Measurements from ENCODE around the gene KCNC3.
A peak's percentile ranks its signal among the peaks of the same experiment; 100 is the strongest.

The KCNC3 gene

GRCh38 chr19:50326101-50326664 is 3.0 kb downstream of the KCNC3 start:
- DNase-seq: no peak

DNA sequence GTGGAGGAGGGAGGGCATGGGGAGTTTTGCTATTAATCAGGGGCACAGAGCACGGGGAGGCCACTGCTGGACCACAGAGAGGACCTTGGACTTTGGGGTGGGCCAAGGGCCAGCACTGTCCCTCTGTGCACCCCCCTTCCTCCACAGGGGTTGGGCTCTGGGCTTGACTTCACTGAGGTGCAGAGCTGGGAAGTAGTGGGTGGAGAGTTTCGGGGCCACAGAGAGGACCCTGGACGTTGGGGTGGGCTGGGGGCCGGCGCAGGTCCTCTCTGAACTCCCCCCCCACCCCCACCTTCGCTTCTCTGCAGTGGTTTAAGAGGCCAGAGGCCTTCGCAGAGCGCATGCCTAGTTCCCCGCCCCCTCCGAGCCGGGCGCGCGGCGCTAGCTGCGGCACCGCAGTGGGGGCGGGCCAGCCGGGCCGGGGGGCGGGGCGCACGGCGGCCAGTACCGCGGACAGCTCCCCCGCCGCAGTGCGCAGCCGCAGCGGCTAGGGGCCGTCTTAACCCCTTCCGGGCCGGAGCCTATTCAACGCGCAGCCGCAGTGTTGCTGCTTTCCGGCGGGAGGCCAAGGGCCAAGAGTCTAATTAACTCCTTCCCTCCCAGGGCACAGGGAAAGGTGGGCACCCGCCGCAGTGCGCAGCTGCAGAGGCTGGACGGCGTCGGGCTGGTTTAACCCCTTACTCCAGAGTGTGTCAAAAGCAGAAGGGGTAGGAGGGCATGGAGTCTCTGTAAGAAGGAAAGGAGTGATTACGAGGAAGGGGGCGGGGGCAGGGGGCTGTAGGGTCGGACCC is 3.7 kb downstream of the KCNC3 start:
- peak; percentile 90 for DNase-seq

DNA sequence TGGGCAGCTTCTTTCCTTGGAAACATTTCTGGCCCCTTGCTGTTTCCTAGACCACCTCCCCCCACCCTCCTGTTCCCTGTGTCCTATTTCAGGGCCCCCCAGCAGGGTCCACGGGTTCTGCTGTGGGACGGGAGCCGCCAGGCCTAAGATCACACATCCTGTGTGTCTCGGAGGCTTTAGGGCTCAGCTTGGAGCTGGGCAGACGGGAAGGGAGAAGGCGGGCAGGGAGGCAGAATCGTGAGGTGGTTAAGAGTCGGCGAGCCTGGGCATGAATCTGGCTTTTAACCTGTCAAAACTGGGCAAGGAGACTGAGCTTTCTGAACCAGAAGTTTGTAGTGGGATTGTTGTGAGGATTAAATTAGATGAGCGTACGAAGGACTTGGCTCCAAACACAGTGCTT is 4.8 kb downstream of the KCNC3 start:
- DNase-seq: no peak

GRCh38 chr19:50323782-50324133 is 5.4 kb downstream of the KCNC3 start:
- no peak for DNase-seq

- DNase-seq: no peak
These were observed 6.0 kb downstream of the KCNC3 start for GRCh38 chr19:50322931-50323781.

- DNase-seq: no peak
These were observed 6.9 kb downstream of the KCNC3 start for GRCh38 chr19:50322234-50322633.

DNA sequence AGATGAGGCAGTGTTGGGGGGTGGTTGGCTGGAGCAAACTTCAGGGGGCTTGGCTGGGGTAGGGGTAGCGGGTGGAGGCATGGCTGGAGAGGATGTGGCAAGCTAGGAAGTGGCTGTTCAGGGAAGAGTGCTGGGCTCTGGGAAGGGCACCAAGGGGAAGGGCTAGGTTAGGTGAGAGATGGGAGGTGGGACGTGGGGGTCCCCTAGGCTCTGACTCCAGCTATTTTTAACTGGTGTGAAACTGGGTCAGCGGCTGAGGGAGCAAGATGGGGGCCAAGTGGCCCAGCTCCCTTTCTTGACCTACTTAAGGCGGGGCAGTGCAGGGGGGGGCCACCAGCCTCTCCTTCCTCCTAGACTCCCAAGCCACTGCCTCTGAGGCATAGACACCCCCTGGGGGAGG is 7.3 kb downstream of the KCNC3 start:
- no peak for DNase-seq

DNA sequence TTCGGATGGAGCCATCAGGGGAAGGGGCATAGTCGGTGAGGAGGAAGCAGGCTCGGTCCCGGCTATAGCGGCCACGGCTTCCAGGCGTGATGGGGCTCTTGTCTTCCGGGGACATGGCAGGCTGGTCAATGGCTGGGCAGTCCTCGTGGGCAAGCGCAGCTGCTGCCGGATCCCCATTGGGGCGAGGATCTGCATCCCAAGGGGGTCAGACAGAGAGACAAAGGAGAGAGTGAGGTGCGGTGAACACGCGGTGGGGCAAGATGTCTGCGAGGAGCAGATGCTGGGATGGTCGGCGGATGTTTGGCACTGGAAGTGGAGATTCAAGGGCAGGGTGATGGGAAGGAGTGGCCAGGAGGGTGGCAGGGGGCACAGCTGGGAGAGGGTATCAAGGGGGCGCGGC is 8.6 kb downstream of the KCNC3 start:
- no peak for DNase-seq

- DNase-seq: no peak
These were observed 9.1 kb downstream of the KCNC3 start for GRCh38 chr19:50320051-50320450.

GRCh38 chr19:50319156-50319555 is 10.0 kb downstream of the KCNC3 start:
- DNase-seq: no peak

- no peak for DNase-seq
These were observed 10.7 kb downstream of the KCNC3 start for GRCh38 chr19:50318438-50318837.

GRCh38 chr19:50317115-50317514 is 12.1 kb downstream of the KCNC3 start:
- no peak for DNase-seq

DNA sequence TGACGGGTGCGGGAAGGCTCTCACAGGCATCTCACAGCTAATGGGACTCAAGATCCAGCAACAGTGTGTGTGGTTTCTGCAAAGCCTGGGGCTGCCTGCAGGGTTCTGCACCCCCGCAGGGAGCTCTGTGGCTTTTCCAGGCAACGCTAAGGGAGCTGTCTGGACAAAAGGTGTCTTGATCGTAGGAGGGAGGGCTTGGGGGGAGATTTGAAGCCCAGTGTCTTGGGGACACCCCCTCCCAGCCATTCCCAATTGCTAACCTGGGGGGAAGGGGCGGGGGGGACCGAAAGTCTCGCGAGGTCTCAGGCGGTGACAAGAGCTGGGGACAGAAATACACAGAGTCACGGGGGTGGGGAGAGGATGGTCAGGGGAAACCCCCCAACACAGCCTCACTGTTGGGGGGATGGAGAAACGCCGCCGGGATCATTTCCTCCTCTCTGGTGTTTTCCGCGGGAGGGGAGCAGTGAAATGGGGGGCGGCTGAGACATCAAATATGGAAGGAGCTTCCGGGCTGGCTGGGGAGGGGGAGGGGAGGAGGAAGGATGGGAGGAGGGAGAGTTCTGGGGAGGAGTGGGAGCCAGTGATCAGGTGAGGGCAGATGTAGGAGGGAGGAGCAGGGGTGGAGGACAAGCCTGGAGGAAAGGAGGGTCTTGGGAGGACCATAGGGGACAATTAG is 13.3 kb downstream of the KCNC3 start:
- peak; percentile 40 for DNase-seq

GRCh38 chr19:50314724-50315708 is 14.2 kb downstream of the KCNC3 start:
- peak; percentile 35 for DNase-seq

DNA sequence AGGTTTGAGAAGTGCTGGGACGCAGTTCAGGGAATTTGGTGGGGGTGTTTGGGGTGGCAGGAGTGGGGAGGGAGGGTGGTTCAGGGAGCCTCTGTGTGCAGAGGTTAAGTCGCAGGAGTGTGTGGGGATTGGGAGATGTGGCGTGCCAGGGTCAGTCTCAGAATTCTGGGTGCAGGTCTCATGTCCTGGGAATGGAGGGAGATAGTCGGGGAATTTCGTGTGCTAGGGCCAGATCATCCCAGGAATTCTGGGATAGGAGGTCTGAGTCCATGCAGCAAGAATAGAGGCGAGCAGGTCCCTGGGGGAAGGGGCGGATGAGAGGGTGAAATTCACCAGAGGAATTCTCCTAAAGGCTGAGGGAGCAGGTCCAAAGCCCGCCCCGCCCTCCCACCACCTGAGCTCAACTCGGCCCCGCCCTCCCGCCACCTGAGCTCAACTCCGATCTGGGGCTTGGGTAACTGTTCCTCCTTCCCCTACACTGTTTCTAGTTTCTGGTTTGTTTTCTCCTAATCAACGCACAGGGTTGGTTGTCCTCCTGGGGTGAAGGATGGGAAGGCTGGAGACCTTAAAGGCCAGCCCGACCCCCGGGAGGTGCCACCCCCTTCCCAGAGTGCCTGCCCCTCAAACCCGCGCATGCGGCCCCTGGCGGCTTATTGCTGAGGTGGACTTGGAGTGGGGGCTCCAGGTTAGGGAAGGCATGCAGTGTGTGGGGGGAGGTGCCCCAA is 15.2 kb downstream of the KCNC3 start:
- DNase-seq: peak; percentile 41

DNA sequence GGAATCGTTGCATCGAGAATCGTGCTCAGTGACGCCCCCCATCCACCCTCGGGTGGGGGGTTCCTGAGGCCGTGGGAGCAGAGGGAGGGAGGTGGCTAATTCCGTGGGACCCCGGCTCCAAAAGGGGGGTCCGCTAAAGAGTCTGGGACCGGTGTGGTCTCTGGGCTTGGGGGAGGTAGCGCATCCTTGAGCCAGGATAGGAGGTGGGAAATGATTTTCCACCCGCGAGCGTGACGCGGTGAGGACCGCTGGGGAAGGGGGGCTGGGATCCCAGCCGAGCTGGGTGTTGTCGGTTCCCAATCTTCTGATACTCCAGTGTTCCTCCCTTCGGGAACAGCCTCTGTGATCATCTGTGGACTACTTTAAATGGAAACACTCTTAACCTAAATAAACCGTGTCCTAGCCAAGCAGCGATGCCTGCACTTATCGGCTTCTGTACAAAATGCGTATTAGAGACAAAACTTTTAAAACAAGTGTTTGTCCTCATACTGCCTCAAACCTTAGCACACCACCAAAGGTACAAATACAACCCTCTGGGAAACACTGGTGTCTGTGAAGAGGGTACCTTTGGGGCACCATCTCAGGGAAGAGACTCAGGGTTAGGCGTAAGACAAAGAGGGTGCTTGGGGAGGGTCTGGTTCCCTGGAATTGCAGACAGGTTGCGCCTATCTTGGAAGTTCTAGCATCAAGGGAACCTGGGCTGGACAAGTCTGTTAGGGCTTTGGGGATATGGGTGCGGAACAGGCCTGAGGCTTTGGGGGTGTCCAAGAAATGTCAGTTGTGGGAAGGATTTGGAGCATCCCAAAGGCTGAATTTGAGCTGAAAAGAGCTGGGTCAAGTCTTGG is 16.0 kb downstream of the KCNC3 start:
- peak; percentile 29 for DNase-seq

GRCh38 chr19:50311723-50312635 is 17.2 kb downstream of the KCNC3 start:
- DNase-seq: peak; percentile 79

GRCh38 chr19:50310759-50311465 is 18.3 kb downstream of the KCNC3 start:
- no peak for DNase-seq

Measured in NCI-H345 (cell line).